ENCODE data around the gene TBXAS1.

The TBXAS1 gene

DNA sequence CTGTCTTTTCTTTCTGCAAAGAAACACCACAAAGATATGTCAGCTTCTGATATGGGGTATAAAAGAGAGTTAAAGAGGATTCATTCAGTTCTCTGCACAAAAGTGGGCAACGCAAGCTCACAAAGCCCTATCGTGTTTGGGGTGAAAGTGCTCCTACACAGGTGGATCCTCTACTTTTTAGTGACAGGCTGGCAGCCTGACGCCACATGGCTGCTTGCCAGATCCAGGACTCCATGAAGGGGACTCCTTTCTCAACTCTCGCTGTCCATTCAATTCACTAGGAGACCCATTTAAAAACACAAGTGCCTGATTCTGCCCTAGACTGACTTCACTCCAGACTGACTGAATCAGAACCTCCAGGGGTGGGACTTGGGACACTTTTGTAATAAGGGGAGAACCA, 225.7 kb downstream of the TBXAS1 start:
- no peak overlapping the region for H3K4me3 ChIP-seq (ENCODE audit: low read depth, low read length)
- in situ Hi-C loops (cut with HindIII; ENCODE audit: low sequenced_read_pairs): no loop called here
- TF ChIP-seq CTCF (IDR thresholded peaks at IDR 0.05; ENCODE audit: low read depth, low read length, missing control alignments): no peak
- no peak for DNase-seq (ENCODE audit: low read depth)

- TF ChIP-seq CTCF (IDR thresholded peaks at IDR 0.05; ENCODE audit: low read depth, low read length, missing control alignments): no peak
- in situ Hi-C loops (cut with HindIII; ENCODE audit: low sequenced_read_pairs): no loop called here
- no peak overlapping the region for H3K4me3 ChIP-seq (ENCODE audit: low read depth, low read length)
- no peak for DNase-seq (ENCODE audit: low read depth)
Observed at GRCh38 chr7:140055833-140056232, 226.8 kb downstream of the TBXAS1 start.

DNA sequence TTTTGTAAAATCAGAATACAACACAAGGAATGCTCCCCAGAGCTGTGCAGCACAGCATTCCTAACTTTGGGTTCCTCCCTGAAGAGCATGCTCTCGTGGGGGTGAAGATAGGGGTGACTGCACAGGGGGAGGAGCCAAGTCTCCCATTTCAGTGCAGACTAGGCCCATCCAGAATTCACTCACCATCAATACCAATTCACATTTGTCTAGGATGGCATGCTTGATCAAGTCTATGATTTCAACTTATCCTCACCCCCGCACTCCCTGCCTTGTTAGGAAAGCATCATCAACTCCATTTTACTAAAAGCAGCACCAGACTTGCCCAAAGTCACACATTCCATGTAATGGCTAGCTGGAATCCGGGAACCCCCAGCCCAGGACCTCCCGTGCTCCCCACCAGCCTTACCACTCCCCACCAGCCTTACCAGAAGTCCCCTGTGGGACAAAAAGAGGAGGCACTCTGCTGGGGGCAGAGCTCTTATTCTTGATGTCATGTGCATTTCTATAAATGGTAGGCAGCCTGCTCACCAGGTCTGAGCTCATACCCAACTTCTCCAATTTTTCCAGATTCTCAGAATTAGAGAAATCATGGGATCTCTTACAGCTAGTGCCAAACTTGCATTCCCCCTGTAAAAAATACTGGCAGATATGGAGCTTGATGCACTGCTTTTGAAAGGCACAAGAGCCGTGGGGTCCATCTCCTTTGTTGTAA, 227.5 kb downstream of the TBXAS1 start:
- TF ChIP-seq CTCF (IDR thresholded peaks at IDR 0.05; ENCODE audit: low read depth, low read length, missing control alignments): no peak
- no peak for DNase-seq (ENCODE audit: low read depth)
- in situ Hi-C loops (cut with HindIII; ENCODE audit: low sequenced_read_pairs): no loop called here
- no peak overlapping the region for H3K4me3 ChIP-seq (ENCODE audit: low read depth, low read length)

DNA sequence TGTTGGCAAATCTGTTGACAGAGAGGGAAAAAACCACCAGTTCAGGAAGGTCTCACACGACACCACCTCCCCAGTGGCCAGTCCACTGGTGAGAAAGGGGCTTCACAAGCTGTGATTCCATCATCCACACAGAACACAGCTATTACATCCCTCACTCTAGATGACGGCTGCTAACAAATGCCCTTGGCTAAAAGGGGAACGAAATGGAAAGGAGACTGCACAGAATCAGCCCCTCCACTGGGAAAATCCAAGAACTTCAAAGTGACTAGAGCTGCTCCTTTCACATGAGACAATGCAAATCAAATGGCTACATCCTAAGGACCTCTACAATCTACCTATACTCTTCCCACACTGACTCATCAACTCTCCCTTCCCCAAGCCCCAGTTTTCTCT, 228.1 kb downstream of the TBXAS1 start:
- in situ Hi-C loops (cut with HindIII; ENCODE audit: low sequenced_read_pairs): no loop called here
- no peak for DNase-seq (ENCODE audit: low read depth)
- TF ChIP-seq CTCF (IDR thresholded peaks at IDR 0.05; ENCODE audit: low read depth, low read length, missing control alignments): no peak
- H3K4me3 ChIP-seq (ENCODE audit: low read depth, low read length): no peak overlapping the region

- in situ Hi-C loops (cut with HindIII; ENCODE audit: low sequenced_read_pairs): no loop called here
- H3K4me3 ChIP-seq (ENCODE audit: low read depth, low read length): no peak overlapping the region
- DNase-seq (ENCODE audit: low read depth): no peak
- no peak for TF ChIP-seq CTCF (IDR thresholded peaks at IDR 0.05; ENCODE audit: low read depth, low read length, missing control alignments)
Observed at GRCh38 chr7:140058517-140058916, 229.5 kb downstream of the TBXAS1 start.

DNA sequence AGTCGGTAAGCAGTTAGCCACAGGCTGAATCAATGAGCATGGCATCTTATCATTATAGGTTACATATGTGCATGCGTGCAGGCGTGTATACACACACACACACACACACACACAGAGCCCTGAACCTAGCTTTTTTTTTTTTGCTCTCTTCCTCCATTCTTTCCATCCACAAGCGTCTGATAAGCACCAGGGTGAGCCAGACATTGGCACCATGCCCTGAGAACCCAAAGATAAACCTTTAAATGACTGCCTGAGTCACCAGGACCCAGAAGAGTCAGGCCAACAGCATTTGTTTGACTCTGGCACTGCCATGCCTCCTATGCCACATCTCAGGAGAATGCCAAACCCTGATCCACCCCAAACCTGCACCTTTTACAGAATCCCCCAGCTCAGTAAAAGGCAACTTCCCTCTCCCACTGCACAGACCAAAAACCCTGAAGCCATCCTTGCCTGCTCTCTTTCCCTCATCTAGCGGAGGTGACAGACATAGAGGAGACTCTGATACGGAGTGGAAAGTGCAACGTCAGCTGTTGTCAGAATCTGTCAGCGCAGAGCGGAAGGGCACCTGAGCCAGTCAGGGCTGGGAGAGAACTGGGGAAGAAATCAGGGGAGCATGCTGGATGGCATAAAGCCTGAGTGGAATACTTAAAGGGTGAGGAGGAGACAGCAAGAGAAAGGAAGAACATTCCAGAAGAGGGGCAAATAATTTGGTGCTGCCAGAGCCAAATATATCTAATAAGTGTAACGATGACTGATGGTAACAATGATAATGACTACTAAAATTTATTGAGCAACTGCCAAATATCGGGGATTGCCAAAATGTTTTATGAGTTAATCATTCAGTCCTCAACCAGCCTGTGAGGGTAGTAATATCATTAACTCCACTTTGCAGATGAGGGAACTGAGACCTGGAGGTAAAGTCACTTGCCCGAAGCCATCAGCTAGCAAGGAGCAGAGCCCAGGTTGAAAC, 230.5 kb downstream of the TBXAS1 start:
- DNase-seq (ENCODE audit: low read depth): no peak
- H3K4me3 ChIP-seq (ENCODE audit: low read depth, low read length): no peak overlapping the region
- no peak for TF ChIP-seq CTCF (IDR thresholded peaks at IDR 0.05; ENCODE audit: low read depth, low read length, missing control alignments)
- in situ Hi-C loops (cut with HindIII; ENCODE audit: low sequenced_read_pairs): no loop called here
